HCT116 (cell line): ENCODE measurements around the gene FAM110D.

Experiments used
- CEBPB ChIP-seq: IDR thresholded peaks from 2 replicates; pipeline ENCODE4 v1.6.1; 2012; ENCODE audit warnings: low read depth
- CTCF ChIP-seq, 3 experiments: fragments of 200-600 bp in 1 of 3; sonication (generic) in 1 of 3; IDR thresholded peaks in 2 of 3; conservative IDR thresholded peaks in 1 of 3; 2 replicates each; pipeline ENCODE4 v1.5.1; 2012 to 2017; ENCODE audit warnings: low read depth in 2 of 3, low read length in 2 of 3, antibody characterized with exemption in 1 of 3, borderline replicate concordance in 1 of 3, control low read depth in 1 of 3, mild to moderate bottlenecking in 1 of 3, mixed read lengths in 1 of 3, mixed run types in 1 of 3, moderate library complexity in 1 of 3; ENCODE audit not compliant: insufficient read depth in 1 of 3
- POLR2A ChIP-seq: IDR thresholded peaks from 2 replicates; pipeline ENCODE4 v1.7.0; 2011; ENCODE audit warnings: borderline replicate concordance; ENCODE audit not compliant: insufficient read depth, insufficient read length; ENCODE audit errors: extremely low read depth
- POLR2AphosphoS5 ChIP-seq: IDR thresholded peaks from 2 replicates; pipeline ENCODE4 v1.6.1; 2011; ENCODE audit warnings: mild to moderate bottlenecking, low read depth, low read length, moderate library complexity
- RAD21 ChIP-seq: IDR thresholded peaks from 2 replicates; pipeline ENCODE4 v1.6.1; 2012; ENCODE audit warnings: low read depth, mild to moderate bottlenecking
- REST ChIP-seq: IDR thresholded peaks from 2 replicates; pipeline ENCODE4 v1.6.1; 2012; ENCODE audit warnings: low read depth
- TCF7L2 ChIP-seq: IDR thresholded peaks from 2 replicates; pipeline ENCODE4 v1.7.0; 2011; ENCODE audit warnings: borderline replicate concordance, inconsistent platforms; ENCODE audit not compliant: insufficient read depth, insufficient read length; ENCODE audit errors: extremely low read depth

GRCh38 chr1:26197301-26197700, 38.4 kb downstream of the FAM110D start:
- TF ChIP-seq CEBPB (no peak), CTCF (IDR thresholded peaks at IDR 0.05 in 2 of 3, conservative IDR thresholded peaks at IDR 0.05 in 1 of 3; ENCODE audit: borderline replicate concordance in 1 of 3, insufficient read depth in 1 of 3, low read depth in 2 of 3, low read length in 2 of 3) (no peak), REST (no peak), RAD21 (no peak), TCF7L2 (no peak), POLR2A (no peak), POLR2AphosphoS5 (no peak)
